GM12891 (cell line): Measurements from ENCODE around the gene FBXO34.
"Not testable (repeated sequence)": the region's sequence is repeated elsewhere in the genome, so short reads cannot be mapped to it uniquely, and the experiment has no call there.

Source experiments
- DNase-seq: peaks from one replicate; pipeline ENCODE4 v3.0.0; 2011; ENCODE audit warnings: low spot score; ENCODE audit not compliant: insufficient read length
- FAIRE-seq: peaks from 2 replicates; lab custom pipeline; 2011; peaks lifted over from hg19 to GRCh38; lab: Jason Lieb, UNC
- PAX5 ChIP-seq: IDR thresholded peaks from 2 replicates; pipeline ENCODE4 v1.6.1; 2011; ENCODE audit warnings: low read length, moderate library complexity, mild to moderate bottlenecking; ENCODE audit not compliant: insufficient read depth, severe bottlenecking
- POLR2A ChIP-seq: IDR thresholded peaks from 2 replicates; pipeline ENCODE4 v1.6.1; 2011; ENCODE audit warnings: low read depth, low read length, control low read depth
- POLR2AphosphoS5 ChIP-seq: IDR thresholded peaks from 2 replicates; pipeline ENCODE4 v1.6.1; 2011; ENCODE audit warnings: low read depth, low read length, control low read depth
- POU2F2 ChIP-seq: IDR thresholded peaks from 2 replicates; pipeline ENCODE4 v1.6.1; 2011; ENCODE audit warnings: low read depth, mild to moderate bottlenecking, control low read depth, low read length, moderate library complexity
- SPI1 ChIP-seq: IDR thresholded peaks from 2 replicates; pipeline ENCODE4 v1.6.1; 2011; ENCODE audit warnings: low read depth, low read length, control low read depth
- TAF1 ChIP-seq: IDR thresholded peaks from 2 replicates; pipeline ENCODE4 v1.6.1; 2011; ENCODE audit warnings: low read depth, low read length, control low read depth

The FBXO34 gene

GRCh38 chr14:55333711-55334485 lies 62.7 kb downstream of the FBXO34 start:
- DNase-seq (no peak), FAIRE-seq (peak; percentile 76)
- TF ChIP-seq POU2F2, result no peak
- TF ChIP-seq POLR2A, result no peak
- no peak for TF ChIP-seq POLR2AphosphoS5
- TF ChIP-seq PAX5, result no peak
- TF ChIP-seq TAF1, result no peak
- no peak for TF ChIP-seq SPI1

GRCh38 chr14:55336162-55336561 lies 64.9 kb downstream of the FBXO34 start:
- no peak for DNase-seq

GRCh38 chr14:55336691-55337090 lies 65.5 kb downstream of the FBXO34 start:
- FAIRE-seq (no peak), DNase-seq (no peak)
- TF ChIP-seq POLR2A, result no peak

More at GRCh38 chr14:55336162-55336561, 64.9 kb downstream of the FBXO34 start:
- no peak for FAIRE-seq
- no peak for TF ChIP-seq POLR2A
- TF ChIP-seq PAX5, result no peak
- TF ChIP-seq TAF1, result no peak
- TF ChIP-seq POLR2AphosphoS5, result no peak
- no peak for TF ChIP-seq SPI1
- no peak for TF ChIP-seq POU2F2

- TF ChIP-seq PAX5 (no peak), POU2F2 (no peak), POLR2A (no peak), SPI1 (no peak), TAF1 (no peak), POLR2AphosphoS5 (no peak)
- DNase-seq, result no peak
- peak; percentile 92 for FAIRE-seq
These were observed 68.5 kb downstream of the FBXO34 start for GRCh38 chr14:55339770-55340169.

GRCh38 chr14:55340482-55340881 lies 69.3 kb downstream of the FBXO34 start:
- FAIRE-seq (no peak), DNase-seq (no peak)
- TF ChIP-seq POLR2AphosphoS5 (no peak), POLR2A (no peak), SPI1 (no peak), TAF1 (no peak), POU2F2 (no peak), PAX5 (no peak)

GRCh38 chr14:55341781-55342180 lies 70.6 kb downstream of the FBXO34 start:
- FAIRE-seq (peak; percentile 51), DNase-seq (no peak)
- TF ChIP-seq SPI1 (no peak), POLR2AphosphoS5 (no peak), POLR2A (no peak), TAF1 (no peak), POU2F2 (no peak), PAX5 (no peak)

- not testable (repeated sequence) for FAIRE-seq, DNase-seq
These were observed 73.5 kb downstream of the FBXO34 start for GRCh38 chr14:55344582-55345163.

- no peak for TF ChIP-seq PAX5
- TF ChIP-seq POLR2A, result no peak
- TF ChIP-seq SPI1, result no peak
- TF ChIP-seq POLR2AphosphoS5, result no peak
- no peak for TF ChIP-seq POU2F2
- no peak for TF ChIP-seq TAF1
- no peak for FAIRE-seq
- no peak for DNase-seq
These were observed 75.8 kb downstream of the FBXO34 start for GRCh38 chr14:55347040-55347439.

GRCh38 chr14:55347748-55348147 lies 76.5 kb downstream of the FBXO34 start:
- DNase-seq, result no peak
- FAIRE-seq, result no peak
- no peak for TF ChIP-seq POU2F2
- no peak for TF ChIP-seq PAX5
- no peak for TF ChIP-seq TAF1
- no peak for TF ChIP-seq POLR2A
- no peak for TF ChIP-seq SPI1
- TF ChIP-seq POLR2AphosphoS5, result no peak

GRCh38 chr14:55348766-55349453 lies 77.7 kb downstream of the FBXO34 start:
- FAIRE-seq, result peak; percentile 94
- no peak for TF ChIP-seq POU2F2
- peak; percentile 91 for TF ChIP-seq SPI1
- no peak for DNase-seq
